Activated CD8-positive, alpha-beta T cell treated with anti-CD3 and anti-CD28 coated beads for 36 hours (primary cell): ENCODE results near the gene ROMO1. TPM values are rescaled to one million over a fixed set of nuclear protein-coding genes. Genes with fewer than 3 reads are reported as not detected.
"Not testable (repeated sequence)": the region's sequence is repeated elsewhere in the genome, so short reads cannot be mapped to it uniquely, and the experiment has no call there.

Experiments used
- ATAC-seq: fragments of 200-7000 bp; cut with Tn5 transposase; one replicate; pipeline ENCODE4 v1.10.0; 2021; ENCODE audit warnings: mild to moderate bottlenecking, moderate library complexity
- CTCF ChIA-PET: fragments of 350-600 bp; sonication (Branson Sonifier 250); formaldehyde crosslinking; loops from one replicate; lab custom pipeline; 2021; ENCODE audit warnings: antibody characterized with exemption; lab: Charles Lee
- POLR2A ChIA-PET: fragments of 350-600 bp; sonication (Branson Sonifier 250); formaldehyde crosslinking; loops from one replicate; lab custom pipeline; 2021; ENCODE audit warnings: antibody characterized with exemption; lab: Charles Lee
- DNase-seq: peaks from one replicate; pipeline ENCODE4 v3.0.0-alpha.2; 2020
- H3K27ac Mint-ChIP-seq: one replicate; pipeline ENCODE4 v1.8.0; 2021; ENCODE audit warnings: mild to moderate bottlenecking, mixed read lengths
- H3K27me3 Mint-ChIP-seq: one replicate; pipeline ENCODE4 v1.8.0; 2021; ENCODE audit warnings: mixed read lengths
- H3K36me3 Mint-ChIP-seq: one replicate; pipeline ENCODE4 v1.8.0; 2021; ENCODE audit warnings: low read depth, mixed read lengths
- H3K4me1 Mint-ChIP-seq: one replicate; pipeline ENCODE4 v1.8.0; 2021; ENCODE audit warnings: low read depth, mixed read lengths
- H3K4me3 Mint-ChIP-seq: one replicate; pipeline ENCODE4 v1.8.0; 2021; ENCODE audit warnings: mild to moderate bottlenecking, moderate library complexity, mixed read lengths
- H3K9me3 Mint-ChIP-seq: one replicate; pipeline ENCODE4 v1.8.0; 2021; ENCODE audit warnings: mixed read lengths
- CTCF ChIP-seq: fragments of 200-600 bp; IDR thresholded peaks from one replicate; pipeline ENCODE4 v1.8.0; 2022; ENCODE audit warnings: antibody characterized with exemption, mild to moderate bottlenecking
- intact Hi-C: fragments of 100-400 bp; cut with micrococcal nuclease; formaldehyde crosslinking; loops from one replicate; pipeline ENCODE4 v1.10.0; 2022
- total RNA-seq, 2 experiments: library from RNA; stranded (reverse); gene quantifications; one replicate each; pipeline ENCODE4 v1.2.3, GENCODE V29; 2021

The ROMO1 gene
- total RNA-seq, 2 experiments from 2014 or later = 146 to 148 TPM

GRCh38 chr20:35714127-35714526, 14.9 kb downstream of the ROMO1 start:
- ChIA-PET CTCF (interaction anchor here (1.3 to 1.8 kb wide), 2 partner anchors 10 to 17 kb away, joined by 3 to 6 read pairs; no protein-coding TSS in a partner anchor), POLR2A (interaction anchor here (0.8 to 36.9 kb wide), 3 partner anchors 2 to 45 kb away, joined by 3 to 1214 read pairs (median 1214); partner anchors contain the start of genes NFS1, RBM39 and ROMO1)
- Mint-ChIP-seq H3K4me1 (peaks cover 64% of the 10 kb centered on the region), H3K27me3 (no peaks in the 10 kb centered on the region), H3K27ac (peak overlapping the region; percentile 7), H3K9me3 (no peaks in the 10 kb centered on the region), H3K4me3 (no peak overlapping the region), H3K36me3 (peaks cover 73% of the 10 kb centered on the region)
- no peak for TF ChIP-seq CTCF
- DNase-seq (no peak), ATAC-seq (no peak)
- intact Hi-C loops = no loop called here

GRCh38 chr20:35715652-35716051, 16.4 kb downstream of the ROMO1 start:
- Mint-ChIP-seq H3K4me3 (no peak overlapping the region), H3K4me1 (peaks cover 61% of the 10 kb centered on the region), H3K36me3 (peaks cover 69% of the 10 kb centered on the region), H3K9me3 (no peaks in the 10 kb centered on the region), H3K27ac (peak overlapping the region; percentile 79), H3K27me3 (no peaks in the 10 kb centered on the region)
- intact Hi-C loops = no loop called here
- no peak for TF ChIP-seq CTCF
- POLR2A ChIA-PET = interaction anchor here (0.6 to 36.9 kb wide), 4 partner anchors 0 to 113 kb away, joined by 3 to 1214 read pairs (median 608); partner anchors contain the start of genes NFS1, RBM39 and ROMO1
- no peak for ATAC-seq
- CTCF ChIA-PET = interaction anchor here (1.8 kb wide), 1 partner anchor 15 kb away, joined by 6 read pairs; no protein-coding TSS in a partner anchor
- no peak for DNase-seq

- CTCF ChIA-PET = no interaction called here
- POLR2A ChIA-PET = interaction anchor here (0.6 to 36.9 kb wide), 4 partner anchors 1 to 112 kb away, joined by 3 to 1214 read pairs (median 608); partner anchors contain the start of genes NFS1, PHF20, RBM39 and ROMO1
- no peak overlapping the region for H3K4me3 Mint-ChIP-seq
- DNase-seq (no peak), ATAC-seq (no peak)
- H3K4me1 Mint-ChIP-seq = peaks cover 56% of the 10 kb centered on the region
- no peaks in the 10 kb centered on the region for H3K27me3 Mint-ChIP-seq
- H3K9me3 Mint-ChIP-seq = no peaks in the 10 kb centered on the region
- TF ChIP-seq CTCF = no peak
- intact Hi-C loops = no loop called here
- H3K27ac Mint-ChIP-seq = peak overlapping the region; percentile 39
- peaks cover 66% of the 10 kb centered on the region for H3K36me3 Mint-ChIP-seq
Observed at GRCh38 chr20:35716330-35716729, 17.1 kb downstream of the ROMO1 start.

GRCh38 chr20:35718321-35718720, 19.1 kb downstream of the ROMO1 start:
- H3K9me3 Mint-ChIP-seq, intact Hi-C loops, DNase-seq, H3K27ac Mint-ChIP-seq, ATAC-seq, H3K4me3 Mint-ChIP-seq, H3K27me3 Mint-ChIP-seq: not testable (repeated sequence)
- peaks cover 52% of the 10 kb centered on the region for H3K4me1 Mint-ChIP-seq
- ChIA-PET CTCF (interaction anchor here (0.9 to 2.1 kb wide), 2 partner anchors 11 to 15 kb away, joined by 3 to 11 read pairs; no protein-coding TSS in a partner anchor), POLR2A (interaction anchor here (0.8 to 36.9 kb wide), 3 partner anchors 3 to 28 kb away, joined by 3 to 1214 read pairs (median 1214); partner anchors contain the start of genes NFS1, RBM39 and ROMO1)
- peaks cover 67% of the 10 kb centered on the region for H3K36me3 Mint-ChIP-seq

- no peak for TF ChIP-seq CTCF
- POLR2A ChIA-PET = interaction anchor here (0.8 to 36.9 kb wide), 6 partner anchors 3 to 190 kb away, joined by 3 to 1214 read pairs (median 5); partner anchors contain the start of genes NFS1, PHF20, RBM39 and ROMO1
- Mint-ChIP-seq H3K27ac (peak overlapping the region; percentile 61), H3K4me3 (no peak overlapping the region), H3K9me3 (no peaks in the 10 kb centered on the region), H3K4me1 (peaks cover 51% of the 10 kb centered on the region), H3K27me3 (no peaks in the 10 kb centered on the region), H3K36me3 (peaks cover 69% of the 10 kb centered on the region)
- ATAC-seq (no peak), DNase-seq (no peak)
- CTCF ChIA-PET = interaction anchor here (1.3 to 2.1 kb wide), 3 partner anchors 7 to 21 kb away, joined by 6 to 11 read pairs (median 6); no protein-coding TSS in a partner anchor
- intact Hi-C loops = no loop called here
Observed at GRCh38 chr20:35718972-35719635, 19.9 kb downstream of the ROMO1 start.
